K562 (cell line): ENCODE data around the gene CLPSL1.

Source experiments
- CHD2 ChIP-seq: IDR thresholded peaks from 2 replicates; pipeline ENCODE4 v1.6.1; 2011; ENCODE audit warnings: low read depth, low read length
- CHD4 ChIP-seq: fragments of 200-600 bp; sonication (generic); IDR thresholded peaks from 3 replicates; pipeline ENCODE4 v1.6.1; 2012; ENCODE audit warnings: low read depth, mild to moderate bottlenecking, mixed read lengths, low read length, inconsistent platforms; ENCODE audit not compliant: insufficient read depth, insufficient replicate concordance, poor library complexity, severe bottlenecking
- CTCF ChIP-seq, 3 experiments: IDR thresholded peaks in 2 of 3; conservative IDR thresholded peaks in 1 of 3; 2 replicates each; pipeline ENCODE4 v1.5.1; 2011 to 2012; ENCODE audit warnings: low read length in 3 of 3, mild to moderate bottlenecking in 3 of 3, control low read depth in 2 of 3, improper control_type of control experiment in 1 of 3, inconsistent platforms in 1 of 3, low read depth in 1 of 3, mixed read lengths in 1 of 3, moderate library complexity in 1 of 3; ENCODE audit not compliant: insufficient read depth in 2 of 3
- EZH2 ChIP-seq: IDR thresholded peaks from 2 replicates; pipeline ENCODE4 v1.6.1; 2012; ENCODE audit warnings: low read depth, mild to moderate bottlenecking, inconsistent platforms, low read length, borderline replicate concordance
- GATAD2A ChIP-seq: fragments of 450-650 bp; IDR thresholded peaks from 2 replicates; pipeline ENCODE4 v1.6.1; 2017
- JUND ChIP-seq, 2 experiments: IDR thresholded peaks; 2 replicates in 1 of 2; 3 replicates in 1 of 2; pipeline ENCODE4 v1.6.1; 2011; ENCODE audit warnings: borderline replicate concordance in 2 of 2, low read depth in 2 of 2, low read length in 2 of 2, improper control_type of control experiment in 1 of 2, missing biosample characterization in 1 of 2, missing genetic modification characterization in 1 of 2, missing genetic modification reagents in 1 of 2
- RCOR1 ChIP-seq, 2 experiments: IDR thresholded peaks; 2 replicates each; pipeline ENCODE4 v1.6.1; 2012; ENCODE audit warnings: low read depth in 2 of 2, low read length in 2 of 2, borderline replicate concordance in 1 of 2, improper control_type of control experiment in 1 of 2
- REST ChIP-seq, 2 experiments: fragments of 450-650 bp; formaldehyde crosslinking in 1 of 2; IDR thresholded peaks; 2 replicates each; pipeline versions ENCODE4 v1.4.0 to v1.6.1; 2014 to 2020; ENCODE audit warnings: mild to moderate bottlenecking in 2 of 2, borderline replicate concordance in 1 of 2, low read depth in 1 of 2
- ZBTB1 ChIP-seq: sonication (generic); formaldehyde crosslinking; IDR thresholded peaks from 2 replicates; pipeline ENCODE4 v1.8.1; 2023; ENCODE audit warnings: missing genetic modification reagents, low read depth, mild to moderate bottlenecking, borderline replicate concordance
- ZBTB33 ChIP-seq: sonication (generic); formaldehyde crosslinking; IDR thresholded peaks from 2 replicates; pipeline ENCODE4 v1.8.1; 2023; ENCODE audit warnings: mild to moderate bottlenecking, missing genetic modification reagents
- ZNF12 ChIP-seq: sonication (generic); formaldehyde crosslinking; IDR thresholded peaks from 2 replicates; pipeline ENCODE4 v1.4.0; 2020; ENCODE audit warnings: mild to moderate bottlenecking, missing genetic modification reagents
- ZNF444 ChIP-seq: fragments of 250-450 bp; sonication (Bioruptor Pico); IDR thresholded peaks from 2 replicates; pipeline ENCODE4 v1.4.0; 2020; ENCODE audit warnings: mild to moderate bottlenecking, moderate library complexity

DNA sequence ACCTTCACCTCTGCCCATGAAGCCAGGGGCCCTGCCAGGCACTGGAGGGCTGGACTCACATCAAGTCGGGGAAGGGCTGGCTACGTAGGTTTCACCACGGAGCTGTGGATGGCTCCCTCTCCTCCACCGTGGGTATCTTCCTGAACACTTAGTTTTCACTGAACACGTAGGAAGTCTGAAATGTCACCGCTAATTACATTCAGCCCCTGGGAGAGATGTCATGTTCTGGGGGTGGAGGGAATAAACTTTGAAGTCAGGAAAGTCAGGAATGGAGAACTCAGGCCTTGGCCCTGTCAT lies 30.8 kb downstream of the CLPSL1 start:
- TF ChIP-seq CTCF (IDR thresholded peaks at IDR 0.05 in 2 of 3, conservative IDR thresholded peaks at IDR 0.05 in 1 of 3; ENCODE audit: insufficient read depth in 2 of 3, low read depth in 1 of 3, low read length in 3 of 3) (no peak), CHD2 (no peak), REST (IDR thresholded peaks at IDR 0.05; ENCODE audit: borderline replicate concordance) (no peak), REST (CRISPR knock-in tag; IDR thresholded peaks at IDR 0.05; ENCODE audit: low read depth) (no peak), ZBTB33 (no peak), RCOR1 (IDR thresholded peaks at IDR 0.05; ENCODE audit: borderline replicate concordance in 1 of 2, low read depth in 2 of 2, low read length in 2 of 2) (no peak), ZNF12 (CRISPR knock-in tag) (no peak), ZNF444 (no peak), JUND (IDR thresholded peaks at IDR 0.05; ENCODE audit: borderline replicate concordance, low read depth, low read length) (no peak), JUND (tag; IDR thresholded peaks at IDR 0.05; ENCODE audit: borderline replicate concordance, low read depth, low read length) (no peak), CHD4 (no peak), ZBTB1 (CRISPR knock-in tag) (no peak), GATAD2A (no peak), EZH2 (no peak)
